NT2/D1 (cell line): ENCODE data around the gene CHRNB4.

Source experiments
- YY1 ChIP-seq: IDR thresholded peaks from 2 replicates; pipeline ENCODE4 v1.6.1; 2011; ENCODE audit not compliant: insufficient read length, insufficient read depth
- ZNF274 ChIP-seq: IDR thresholded peaks from 2 replicates; pipeline ENCODE4 v1.6.1; 2011; ENCODE audit warnings: mild to moderate bottlenecking, low read depth, low read length

DNA sequence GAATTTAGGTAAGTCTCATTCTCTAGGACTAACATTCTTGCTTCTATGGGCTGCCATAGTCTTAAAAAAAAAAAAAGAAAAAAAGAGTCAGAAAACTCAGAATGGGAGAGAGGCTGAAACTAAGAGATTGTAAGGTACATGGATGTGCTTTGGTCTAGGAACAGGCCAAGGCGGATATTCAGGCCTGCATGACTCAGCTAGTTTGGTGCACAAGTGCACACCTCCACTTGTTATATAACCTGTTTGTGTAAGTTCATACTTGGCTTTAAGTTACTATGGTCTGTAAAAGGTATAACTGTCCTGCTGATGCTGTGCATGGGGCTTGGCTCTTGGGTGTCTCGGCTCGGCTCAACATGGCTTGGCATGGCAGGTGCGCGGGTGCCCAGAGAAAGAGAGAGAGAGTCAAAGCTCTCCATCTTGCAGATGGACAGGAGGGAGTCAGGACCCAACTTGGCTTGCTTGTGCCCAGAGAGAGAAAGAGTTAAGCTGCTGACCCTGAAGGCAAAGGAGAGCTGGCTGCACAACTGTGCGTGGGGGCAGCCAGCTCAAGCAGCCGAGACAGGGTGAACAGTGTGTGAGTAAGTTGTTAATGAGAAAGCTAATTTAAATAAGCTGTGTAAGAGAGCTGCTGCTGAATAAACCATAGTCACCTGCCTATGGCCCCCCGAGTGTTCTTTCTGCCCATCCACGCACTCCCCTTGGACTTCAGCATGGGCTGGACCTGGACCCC is 31.4 kb upstream of the CHRNB4 start:
- TF ChIP-seq ZNF274 (no peak), YY1 (no peak)
